Karpas-422 (cell line): ENCODE results near the gene TMCO1. TPM values are rescaled to one million over a fixed set of nuclear protein-coding genes. Genes with fewer than 3 reads are reported as not detected.
"Not testable (repeated sequence)": the region's sequence is repeated elsewhere in the genome, so short reads cannot be mapped to it uniquely, and the experiment has no call there.

ENCODE experiments used
- DNase-seq: peaks from one replicate; pipeline ENCODE4 v3.0.0-alpha.2; 2015
- H2AFZ ChIP-seq: fragments of 200-600 bp; sonication (generic); 2 replicates; pipeline ENCODE4 v1.6.1; 2014; ENCODE audit warnings: antibody characterized with exemption, low read length, mixed read lengths
- H3K27ac ChIP-seq: fragments of 200-600 bp; sonication (generic); 2 replicates; pipeline ENCODE4 v1.5.1; 2014; ENCODE audit warnings: mild to moderate bottlenecking, low read length, moderate library complexity
- H3K27me3 ChIP-seq: fragments of 200-600 bp; sonication (generic); 2 replicates; pipeline ENCODE4 v1.6.1; 2014; ENCODE audit warnings: low read length, mixed read lengths
- H3K36me3 ChIP-seq: fragments of 200-600 bp; sonication (generic); 2 replicates; pipeline ENCODE4 v1.6.1; 2014; ENCODE audit warnings: low read length, mixed read lengths; ENCODE audit not compliant: insufficient read depth
- H3K4me1 ChIP-seq: fragments of 200-600 bp; sonication (generic); 2 replicates; pipeline ENCODE4 v1.6.1; 2014; ENCODE audit warnings: mild to moderate bottlenecking, low read length, mixed read lengths
- H3K4me2 ChIP-seq: fragments of 200-600 bp; sonication (generic); 2 replicates; pipeline ENCODE4 v1.6.1; 2014; ENCODE audit warnings: low read length, low read depth, mild to moderate bottlenecking; ENCODE audit not compliant: poor library complexity, severe bottlenecking
- H3K4me3 ChIP-seq: fragments of 200-600 bp; sonication (generic); 2 replicates; pipeline ENCODE4 v1.5.1; 2014; ENCODE audit warnings: mild to moderate bottlenecking, antibody characterized with exemption, low read length, mixed read lengths
- H3K79me2 ChIP-seq: fragments of 200-600 bp; sonication (generic); 2 replicates; pipeline ENCODE4 v1.6.1; 2014; ENCODE audit warnings: mild to moderate bottlenecking, low read length, mixed read lengths
- H3K9ac ChIP-seq: fragments of 200-600 bp; sonication (generic); 2 replicates; pipeline ENCODE4 v1.6.0; 2014; ENCODE audit warnings: low read length
- H3K9me2 ChIP-seq: fragments of 200-600 bp; sonication (generic), shearing (Covaris generic); replicated peaks from 2 replicates; pipeline ENCODE4 v1.6.0; 2014; ENCODE audit warnings: mild to moderate bottlenecking, low read length, moderate library complexity; ENCODE audit not compliant: insufficient read depth
- H3K9me3 ChIP-seq: fragments of 300-700, 200-600 bp; sonication (generic); 2 replicates; pipeline ENCODE4 v1.6.1; 2014; ENCODE audit warnings: low read length, mixed read lengths
- H4K20me1 ChIP-seq: fragments of 200-600 bp; sonication (generic); 2 replicates; pipeline ENCODE4 v1.6.1; 2014; ENCODE audit warnings: mild to moderate bottlenecking, antibody characterized with exemption, low read length, low read depth; ENCODE audit not compliant: insufficient read depth
- total RNA-seq: library from RNA; depleted of rRNA; stranded (reverse); fragments of >200 nt; shearing (Covaris generic); gene quantifications from 2 replicates; pipeline ENCODE4 v1.2.3, GENCODE V29; 2014; ENCODE audit warnings: low replicate concordance

TMCO1 gene
- total RNA-seq, 1 experiment from 2014 or later = 103 TPM

DNA sequence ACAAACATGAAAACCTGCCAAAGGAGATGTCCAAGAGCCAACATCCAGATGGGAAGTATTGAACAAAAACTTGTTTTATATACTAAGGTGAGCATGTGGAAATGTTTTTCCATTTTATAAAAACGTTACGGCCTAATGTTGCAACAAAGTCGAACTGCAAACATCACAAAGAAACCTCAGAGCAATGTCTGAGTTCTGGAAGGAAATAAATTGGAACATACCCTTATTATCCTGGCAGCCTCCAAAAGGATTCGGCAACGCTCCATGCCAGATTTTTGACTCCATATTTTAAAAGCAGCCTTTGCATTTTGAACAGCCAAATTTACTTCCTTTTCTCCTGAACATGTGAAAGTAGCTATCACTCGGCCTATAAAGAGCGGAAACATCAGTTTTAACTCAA lies 73.6 kb downstream of the TMCO1 start:
- Histone ChIP-seq H3K9me3 (no peaks in the 10 kb centered on the region), H3K27me3 (no peaks in the 10 kb centered on the region), H3K27ac (no peak overlapping the region), H3K4me2 (no peak overlapping the region), H3K36me3 (peaks cover 10% of the 10 kb centered on the region), H3K9ac (no peak overlapping the region), H2AFZ (no peak overlapping the region), H3K9me2 (no peaks in the 10 kb centered on the region), H3K79me2 (peaks cover 57% of the 10 kb centered on the region), H4K20me1 (no peaks in the 10 kb centered on the region), H3K4me3 (no peak overlapping the region), H3K4me1 (peaks cover 16% of the 10 kb centered on the region)
- no peak for DNase-seq

DNA sequence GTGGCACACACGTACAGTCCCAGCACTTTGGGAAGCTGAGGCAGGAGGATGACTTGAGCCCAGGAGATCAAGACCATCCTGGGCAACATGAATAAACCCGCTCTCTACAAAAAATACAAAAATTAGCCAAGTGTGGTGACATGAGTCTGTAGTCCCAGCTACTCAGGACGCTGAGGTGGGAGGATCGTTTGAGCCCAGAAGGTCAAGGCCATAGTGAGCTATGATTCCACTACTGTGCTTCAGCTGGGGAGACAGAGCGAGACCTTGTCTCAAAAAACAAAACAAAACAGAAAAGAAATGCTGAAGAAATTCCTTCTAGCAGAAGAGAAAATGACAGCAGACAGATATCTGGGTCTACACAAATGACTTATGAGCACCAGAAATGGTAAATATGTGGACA lies 80.6 kb downstream of the TMCO1 start:
- DNase-seq = no peak
- Histone ChIP-seq H3K27me3 (no peaks in the 10 kb centered on the region), H3K4me2 (no peak overlapping the region), H3K36me3 (peaks cover 30% of the 10 kb centered on the region; the same call in 1 of the 2 replicates), H3K27ac (no peak overlapping the region), H3K9ac (no peak overlapping the region), H4K20me1 (no peaks in the 10 kb centered on the region), H3K79me2 (peaks cover 81% of the 10 kb centered on the region), H3K9me3 (no peaks in the 10 kb centered on the region), H3K9me2 (no peaks in the 10 kb centered on the region), H3K4me3 (no peak overlapping the region), H3K4me1 (peaks cover 24% of the 10 kb centered on the region), H2AFZ (no peak overlapping the region)

DNA sequence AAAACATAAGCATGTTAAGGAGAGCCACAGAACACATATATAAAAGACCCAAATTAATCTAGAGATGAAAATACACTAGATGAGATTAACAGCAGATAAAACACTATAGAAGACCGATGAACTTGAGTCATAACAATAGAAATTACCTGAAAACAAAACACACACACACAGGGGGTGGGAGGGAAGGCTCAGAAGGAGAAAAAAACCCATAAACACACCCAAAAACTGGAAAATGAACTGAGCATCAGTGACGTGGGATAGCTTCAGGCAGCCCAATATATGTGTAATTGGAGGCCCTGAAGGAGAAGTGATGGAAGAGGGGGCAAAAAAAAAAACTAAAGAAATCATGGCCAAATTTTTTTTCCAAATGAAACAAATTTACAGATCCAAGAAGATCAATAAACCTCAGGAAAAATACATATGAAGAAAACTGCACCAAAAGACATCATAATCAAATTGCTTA lies 81.7 kb downstream of the TMCO1 start:
- Histone ChIP-seq H3K27me3 (no peaks in the 10 kb centered on the region), H3K4me3 (peak overlapping the region; percentile 31), H4K20me1 (no peaks in the 10 kb centered on the region), H3K9me3 (no peaks in the 10 kb centered on the region), H3K4me1 (peaks cover 24% of the 10 kb centered on the region), H3K79me2 (peaks cover 91% of the 10 kb centered on the region), H3K4me2 (peak overlapping the region; percentile 56), H3K27ac (peak overlapping the region; percentile 42), H3K9ac (peak overlapping the region; percentile 21; the same call in 1 of the 2 replicates), H2AFZ (no peak overlapping the region), H3K36me3 (peaks cover 41% of the 10 kb centered on the region), H3K9me2 (no peaks in the 10 kb centered on the region)
- no peak for DNase-seq

DNA sequence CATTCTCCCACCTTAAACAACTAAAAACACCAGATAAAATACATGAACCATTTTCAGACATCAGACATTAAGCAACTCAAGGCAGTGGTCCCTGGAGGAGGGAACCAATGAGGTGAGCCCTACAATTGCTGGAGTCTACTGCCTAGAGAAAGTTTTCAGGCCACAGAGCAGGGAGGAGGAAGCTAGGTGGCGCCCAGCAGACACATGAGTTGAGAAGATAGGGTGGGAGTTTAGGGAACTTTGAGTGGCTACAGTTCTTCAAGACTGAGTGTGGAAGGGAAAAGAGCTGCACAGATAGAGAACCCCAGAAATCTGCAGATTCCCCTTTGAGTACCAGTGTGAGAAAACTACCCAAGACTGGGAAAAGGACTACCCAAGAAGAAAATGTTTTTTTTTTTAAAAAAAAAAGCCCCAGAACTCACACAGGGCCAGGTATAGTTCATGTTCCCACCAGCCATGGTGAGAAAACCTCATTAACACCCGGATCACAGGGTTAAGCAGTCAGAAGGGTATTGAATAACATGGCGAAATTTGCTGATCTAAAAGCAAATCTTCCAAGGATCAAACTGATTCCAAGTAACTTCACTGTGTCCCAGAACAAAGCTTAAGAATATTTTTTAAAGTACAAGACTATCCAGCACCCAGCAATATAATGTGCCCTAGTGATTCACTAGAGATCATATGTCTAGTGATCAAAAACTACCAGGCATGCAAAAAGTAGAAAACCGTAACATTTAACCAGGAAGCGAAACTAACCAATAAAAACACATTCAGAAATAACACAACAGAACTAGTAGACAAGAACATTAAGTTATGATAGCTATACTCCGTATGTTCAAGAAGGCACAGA lies 82.3 kb downstream of the TMCO1 start:
- Histone ChIP-seq H3K9me3 (no peaks in the 10 kb centered on the region), H3K27ac (peak overlapping the region; percentile 42), H3K9me2 (no peaks in the 10 kb centered on the region), H3K9ac (peak overlapping the region; percentile 21; the same call in 1 of the 2 replicates), H3K4me3 (peak overlapping the region; percentile 31; the same call in 1 of the 2 replicates), H3K27me3 (no peaks in the 10 kb centered on the region), H3K79me2 (peaks cover 87% of the 10 kb centered on the region), H3K4me1 (peaks cover 24% of the 10 kb centered on the region), H4K20me1 (no peaks in the 10 kb centered on the region), H2AFZ (no peak overlapping the region), H3K36me3 (peaks cover 45% of the 10 kb centered on the region), H3K4me2 (peak overlapping the region; percentile 56)
- peak; percentile 59 for DNase-seq

DNA sequence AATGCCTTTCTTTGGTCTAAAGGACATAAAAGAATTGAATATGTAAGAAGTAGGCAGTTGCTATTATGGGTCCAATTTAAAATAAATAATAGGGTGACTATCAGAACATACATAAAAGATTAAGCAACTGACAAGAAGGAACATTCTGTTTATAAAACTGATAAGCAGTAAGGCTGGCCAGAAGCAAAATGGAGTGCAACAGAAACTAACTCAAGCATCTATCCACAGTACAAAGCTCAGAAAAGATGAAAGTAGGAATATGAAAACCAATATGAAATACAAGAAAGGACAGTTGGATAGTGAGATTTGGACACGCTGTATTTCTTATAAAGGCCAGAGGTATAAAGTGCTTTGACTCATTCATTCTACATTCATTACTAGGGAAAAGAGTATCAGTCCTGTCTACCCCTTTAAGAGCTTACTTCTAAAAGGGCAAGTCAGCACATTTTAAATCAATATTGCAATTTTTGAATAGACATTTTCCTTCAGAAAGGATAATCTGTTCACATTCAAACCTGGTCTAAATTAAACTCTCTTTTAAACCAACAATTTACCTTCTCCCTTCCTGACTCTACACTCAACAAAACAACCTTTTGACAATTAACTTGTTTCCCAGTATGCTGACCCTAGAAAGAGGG lies 84.7 kb downstream of the TMCO1 start:
- Histone ChIP-seq H4K20me1 (no peaks in the 10 kb centered on the region), H2AFZ (no peak overlapping the region), H3K27me3 (no peaks in the 10 kb centered on the region), H3K4me1 (peaks cover 18% of the 10 kb centered on the region), H3K79me2 (peaks cover 78% of the 10 kb centered on the region), H3K4me3 (no peak overlapping the region), H3K9me3 (no peaks in the 10 kb centered on the region), H3K27ac (no peak overlapping the region), H3K9me2 (no peaks in the 10 kb centered on the region), H3K9ac (no peak overlapping the region), H3K36me3 (peaks cover 67% of the 10 kb centered on the region), H3K4me2 (no peak overlapping the region)
- DNase-seq = no peak

DNA sequence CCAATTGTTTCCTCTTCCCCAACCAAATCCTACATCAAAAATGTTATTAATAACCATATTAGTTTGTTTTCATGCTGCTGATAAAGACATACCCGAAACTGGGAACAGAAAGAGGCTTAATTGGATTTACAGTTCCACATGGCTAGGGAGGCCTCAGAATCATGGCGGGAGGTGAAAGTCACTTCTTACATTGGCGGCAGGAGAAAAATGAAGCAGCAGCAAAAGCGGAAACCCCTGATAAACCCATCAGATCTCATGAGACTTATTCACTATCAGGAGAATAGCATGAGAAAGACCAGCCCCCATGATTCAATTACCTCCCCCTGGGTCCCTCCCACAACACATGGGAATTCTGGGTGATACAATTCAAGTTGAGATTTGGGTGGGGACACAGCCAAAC lies 87.9 kb downstream of the TMCO1 start:
- not testable (repeated sequence) for H3K27me3 ChIP-seq, H3K27ac ChIP-seq, H3K4me1 ChIP-seq, H4K20me1 ChIP-seq, H3K4me3 ChIP-seq, H2AFZ ChIP-seq, H3K4me2 ChIP-seq, H3K9ac ChIP-seq, H3K9me3 ChIP-seq, DNase-seq, H3K9me2 ChIP-seq
- peaks cover 61% of the 10 kb centered on the region for H3K36me3 ChIP-seq
- peaks cover 52% of the 10 kb centered on the region for H3K79me2 ChIP-seq

DNA sequence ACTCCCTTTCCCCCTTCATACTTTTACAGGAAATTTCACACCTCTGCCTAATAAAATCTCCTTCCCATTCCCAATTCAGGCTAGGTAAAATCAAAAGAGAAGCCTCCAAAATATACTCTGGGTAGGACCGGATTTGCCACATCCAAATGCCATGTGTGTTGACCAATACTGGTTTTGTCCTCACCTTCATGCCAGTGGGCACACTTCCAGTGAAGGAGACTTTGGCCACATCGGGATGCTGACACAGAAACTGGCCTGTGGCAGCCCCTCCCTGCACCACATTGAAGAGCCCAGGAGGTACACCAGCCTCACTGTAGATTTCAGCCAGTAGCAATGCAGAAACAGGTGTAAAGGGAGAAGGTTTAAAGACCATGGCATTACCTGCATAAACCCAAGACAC lies 88.4 kb downstream of the TMCO1 start:
- Histone ChIP-seq H3K4me2 (no peak overlapping the region), H3K79me2 (peaks cover 48% of the 10 kb centered on the region), H3K9ac (no peak overlapping the region), H4K20me1 (no peaks in the 10 kb centered on the region), H3K9me3 (no peaks in the 10 kb centered on the region), H3K4me1 (no peaks in the 10 kb centered on the region), H3K36me3 (peaks cover 57% of the 10 kb centered on the region), H3K27ac (no peak overlapping the region), H2AFZ (no peak overlapping the region), H3K9me2 (no peaks in the 10 kb centered on the region), H3K4me3 (no peak overlapping the region), H3K27me3 (no peaks in the 10 kb centered on the region)
- DNase-seq = no peak

DNA sequence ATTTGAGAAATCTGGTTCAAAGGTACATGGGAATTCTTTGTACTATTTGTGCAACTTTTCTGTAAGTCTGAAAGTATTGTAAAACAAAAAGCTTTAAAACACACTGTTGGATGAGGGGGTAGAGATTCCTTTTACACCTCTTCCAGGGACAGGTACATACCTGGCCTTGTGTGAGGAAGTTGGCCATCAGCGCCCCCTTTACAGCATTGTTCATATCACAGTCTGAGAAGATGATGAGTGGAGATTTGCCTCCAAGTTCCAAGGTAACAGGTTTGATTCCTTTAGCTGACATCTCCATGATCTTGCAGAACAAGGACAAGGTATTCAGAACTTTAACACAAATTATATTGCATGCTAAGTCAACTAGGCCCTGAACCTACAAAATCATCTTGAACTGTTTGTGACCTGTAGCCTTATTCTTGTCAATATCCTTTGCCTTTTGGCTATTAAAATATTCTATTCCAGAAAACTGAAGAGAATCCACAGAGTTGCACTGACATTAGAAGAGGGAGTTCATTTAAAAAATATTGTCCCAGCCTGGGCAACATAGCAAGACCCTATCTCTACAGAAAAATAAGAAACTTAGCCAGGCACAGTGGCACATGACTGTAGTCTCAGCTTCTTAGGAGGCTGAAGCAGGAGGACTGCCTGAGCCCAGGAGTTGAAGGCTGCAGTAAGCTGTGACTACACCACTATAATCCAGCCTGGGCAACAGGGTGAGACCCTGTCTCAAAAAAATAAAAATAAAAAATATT lies 89.2 kb downstream of the TMCO1 start:
- no peak for DNase-seq
- Histone ChIP-seq H3K79me2 (peaks cover 39% of the 10 kb centered on the region), H3K9me3 (no peaks in the 10 kb centered on the region), H3K4me1 (no peaks in the 10 kb centered on the region), H3K9ac (no peak overlapping the region), H3K4me2 (no peak overlapping the region), H3K4me3 (no peak overlapping the region), H3K36me3 (peaks cover 53% of the 10 kb centered on the region), H4K20me1 (no peaks in the 10 kb centered on the region), H3K9me2 (no peaks in the 10 kb centered on the region), H3K27ac (no peak overlapping the region), H3K27me3 (no peaks in the 10 kb centered on the region), H2AFZ (no peak overlapping the region)
